GM23248 (cell line): ENCODE data around the gene CD300H. TPM values are rescaled to one million over a fixed set of nuclear protein-coding genes. Genes with fewer than 3 reads are reported as not detected.

ENCODE experiments used
- DNase-seq: peaks from one replicate; pipeline ENCODE4 v3.0.0-alpha.2; 2015
- H2AFZ ChIP-seq: fragments of 200-600 bp; sonication (generic); 2 replicates; pipeline ENCODE4 v1.6.1; 2016; ENCODE audit warnings: antibody characterized with exemption
- H3F3A ChIP-seq: fragments of 200-600 bp; sonication (generic); 2 replicates; pipeline ENCODE4 v1.6.1; 2016; ENCODE audit warnings: mild to moderate bottlenecking, antibody characterized with exemption, mixed run types; ENCODE audit not compliant: insufficient read depth
- H3K27ac ChIP-seq: fragments of 200-600 bp; sonication (generic); 2 replicates; pipeline ENCODE4 v1.5.1; 2016; ENCODE audit warnings: mild to moderate bottlenecking
- H3K27me3 ChIP-seq: fragments of 200-600 bp; sonication (generic); replicated peaks from 2 replicates; pipeline ENCODE4 v1.6.1; 2016; ENCODE audit warnings: mild to moderate bottlenecking; ENCODE audit not compliant: insufficient read depth
- H3K36me3 ChIP-seq: fragments of 200-600 bp; sonication (generic); 2 replicates; pipeline ENCODE4 v1.6.1; 2016; ENCODE audit warnings: low read depth, mild to moderate bottlenecking
- H3K4me1 ChIP-seq: fragments of 200-600 bp; sonication (generic); 2 replicates; pipeline ENCODE4 v1.6.1; 2016; ENCODE audit warnings: mild to moderate bottlenecking; ENCODE audit not compliant: insufficient read depth
- H3K4me2 ChIP-seq: fragments of 200-600 bp; sonication (generic); one replicate; pipeline ENCODE4 v1.6.1; 2016; ENCODE audit warnings: mild to moderate bottlenecking; ENCODE audit not compliant: unreplicated experiment
- H3K4me3 ChIP-seq: fragments of 200-600 bp; sonication (generic); 2 replicates; pipeline ENCODE4 v1.5.1; 2016; ENCODE audit warnings: mild to moderate bottlenecking
- H3K79me2 ChIP-seq: fragments of 200-600 bp; sonication (generic); 2 replicates; pipeline ENCODE4 v1.6.1; 2016; ENCODE audit warnings: mild to moderate bottlenecking; ENCODE audit not compliant: insufficient read depth
- H3K9ac ChIP-seq: fragments of 200-600 bp; sonication (generic); 2 replicates; pipeline ENCODE4 v1.6.1; 2016; ENCODE audit warnings: mild to moderate bottlenecking
- H3K9me2 ChIP-seq: fragments of 200-600 bp; sonication (generic); 2 replicates; pipeline ENCODE4 v1.6.1; 2016; ENCODE audit warnings: mixed run types, mild to moderate bottlenecking, moderate library complexity; ENCODE audit not compliant: insufficient read depth
- H3K9me3 ChIP-seq: fragments of 200-600 bp; sonication (generic); one replicate; pipeline ENCODE4 v1.6.1; 2017; ENCODE audit warnings: low read depth
- H4K20me1 ChIP-seq: fragments of 200-600 bp; sonication (generic); 2 replicates; pipeline ENCODE4 v1.6.0; 2016; ENCODE audit not compliant: insufficient read depth
- EZH2 ChIP-seq: fragments of 200-600 bp; sonication (generic); IDR thresholded peaks from 2 replicates; pipeline ENCODE4 v1.6.1; 2018; ENCODE audit warnings: antibody characterized with exemption, mild to moderate bottlenecking; ENCODE audit not compliant: insufficient read depth, poor library complexity, severe bottlenecking
- EZH2phosphoT487 ChIP-seq: fragments of 200-600 bp; sonication (generic); IDR thresholded peaks from 2 replicates; pipeline ENCODE4 v1.6.1; 2018; ENCODE audit warnings: antibody characterized with exemption, moderate library complexity, mild to moderate bottlenecking, low read depth; ENCODE audit not compliant: insufficient read depth
- WGBS, 2 experiments: methylation state at CpG; one replicate each; pipeline ENCODE4 v1.1.6; 2015 to 2017; ENCODE audit warnings: low lambda C conversion rate in 2 of 2, low coverage in 1 of 2; ENCODE audit errors: missing lambda C conversion rate in 2 of 2; 5-methylcytosine and 5-hydroxymethylcytosine counted together
- in situ Hi-C: fragments of 300-500 bp; cut with MboI; formaldehyde crosslinking; loops from 2 replicates; pipeline ENCODE4 v1.15.0; 2020
- polyA plus RNA-seq: library from polyadenylated mRNA; unstranded; fragments of >200 nt; fragmentation: Nextera tagmentation; extraction: Ambion mirVana; gene quantifications from 2 replicates; pipeline ENCODE4 v1.2.1, GENCODE V29; 2016
- total RNA-seq: library from RNA; depleted of rRNA; stranded (reverse); fragments of >200 nt; shearing (Covaris generic); gene quantifications from 2 replicates; pipeline ENCODE4 v1.2.3, GENCODE V29; 2014

CD300H gene
- total and polyA plus RNA-seq, 2 experiments from 2014 or later, result not detected

GRCh38 chr17:74543891-74544760, 23.2 kb downstream of the CD300H start:
- Histone ChIP-seq H2AFZ (no peak overlapping the region), H3K9me3 (no peaks in the 10 kb centered on the region), H3K4me2 (no peak overlapping the region), H3K27me3 (no peaks in the 10 kb centered on the region), H3K36me3 (no peaks in the 10 kb centered on the region), H3K4me1 (no peaks in the 10 kb centered on the region), H4K20me1 (no peaks in the 10 kb centered on the region), H3F3A (no peaks in the 10 kb centered on the region), H3K79me2 (no peaks in the 10 kb centered on the region), H3K4me3 (no peak overlapping the region), H3K9ac (no peak overlapping the region), H3K9me2 (no peaks in the 10 kb centered on the region), H3K27ac (no peak overlapping the region)
- DNase-seq, result no peak
- in situ Hi-C loops, result no loop called here
- 71 to 74% methylated on average over 16 to 18 of the region's 18 CpGs for WGBS, 2 experiments
- TF ChIP-seq EZH2phosphoT487 (no peak), EZH2 (no peak)

- H2AFZ ChIP-seq, result no peak overlapping the region
- no peak for DNase-seq
- no peaks in the 10 kb centered on the region for H3K4me1 ChIP-seq
- no peaks in the 10 kb centered on the region for H3F3A ChIP-seq
- H3K9ac ChIP-seq, result no peak overlapping the region
- 58 to 59% methylated on average over 14 of the region's 14 CpGs for WGBS, 2 experiments
- no peak overlapping the region for H3K4me2 ChIP-seq
- H3K4me3 ChIP-seq, result no peak overlapping the region
- H3K27me3 ChIP-seq, result no peaks in the 10 kb centered on the region
- no peaks in the 10 kb centered on the region for H3K9me3 ChIP-seq
- no peaks in the 10 kb centered on the region for H3K9me2 ChIP-seq
- no peaks in the 10 kb centered on the region for H3K36me3 ChIP-seq
- in situ Hi-C loops, result no loop called here
- H4K20me1 ChIP-seq, result no peaks in the 10 kb centered on the region
- H3K79me2 ChIP-seq, result no peaks in the 10 kb centered on the region
- no peak overlapping the region for H3K27ac ChIP-seq
- no peak for TF ChIP-seq EZH2
- TF ChIP-seq EZH2phosphoT487, result no peak
Observed at GRCh38 chr17:74543406-74543805, 23.9 kb downstream of the CD300H start.

- no peaks in the 10 kb centered on the region for H3K9me2 ChIP-seq
- H3K27ac ChIP-seq, result no peak overlapping the region
- no peak overlapping the region for H3K4me2 ChIP-seq
- DNase-seq, result no peak
- H4K20me1 ChIP-seq, result no peaks in the 10 kb centered on the region
- H2AFZ ChIP-seq, result no peak overlapping the region
- H3K9ac ChIP-seq, result no peak overlapping the region
- no peak overlapping the region for H3K4me3 ChIP-seq
- TF ChIP-seq EZH2 (no peak), EZH2phosphoT487 (no peak)
- no peaks in the 10 kb centered on the region for H3K36me3 ChIP-seq
- H3F3A ChIP-seq, result no peaks in the 10 kb centered on the region
- H3K79me2 ChIP-seq, result no peaks in the 10 kb centered on the region
- H3K9me3 ChIP-seq, result no peaks in the 10 kb centered on the region
- H3K4me1 ChIP-seq, result no peaks in the 10 kb centered on the region
- WGBS, 2 experiments, result 74 to 76% methylated on average over 16 to 17 of the region's 17 CpGs
- in situ Hi-C loops, result no loop called here
- peaks cover 2% of the 10 kb centered on the region; the same call in 1 of the 2 replicates for H3K27me3 ChIP-seq
Observed at GRCh38 chr17:74542727-74543383, 24.5 kb downstream of the CD300H start.

GRCh38 chr17:74542166-74542565, 25.1 kb downstream of the CD300H start:
- no peaks in the 10 kb centered on the region for H3K4me1 ChIP-seq

More at GRCh38 chr17:74542166-74542565, 25.1 kb downstream of the CD300H start:
- Histone ChIP-seq H3K9ac (no peak overlapping the region), H3K4me2 (no peak overlapping the region), H3K36me3 (no peaks in the 10 kb centered on the region), H3K27me3 (peaks cover 9% of the 10 kb centered on the region; the same call in 1 of the 2 replicates), H2AFZ (no peak overlapping the region), H3F3A (no peaks in the 10 kb centered on the region), H3K27ac (no peak overlapping the region), H4K20me1 (no peaks in the 10 kb centered on the region), H3K79me2 (no peaks in the 10 kb centered on the region), H3K4me3 (no peak overlapping the region), H3K9me3 (no peaks in the 10 kb centered on the region), H3K9me2 (no peaks in the 10 kb centered on the region)
- TF ChIP-seq EZH2 (no peak), EZH2phosphoT487 (no peak)
- no peak for DNase-seq
- WGBS, 2 experiments, result 63 to 74% methylated on average over 3 to 5 of the region's 5 CpGs
- in situ Hi-C loops, result no loop called here
